GM15510 (cell line): ENCODE measurements around the gene HOXD1.

Source experiments
- POLR2A ChIP-seq: IDR thresholded peaks from 3 replicates; pipeline ENCODE4 v1.6.1; 2011; ENCODE audit warnings: borderline replicate concordance; ENCODE audit not compliant: insufficient read length; ENCODE audit errors: extremely low read depth

Gene HOXD1

DNA sequence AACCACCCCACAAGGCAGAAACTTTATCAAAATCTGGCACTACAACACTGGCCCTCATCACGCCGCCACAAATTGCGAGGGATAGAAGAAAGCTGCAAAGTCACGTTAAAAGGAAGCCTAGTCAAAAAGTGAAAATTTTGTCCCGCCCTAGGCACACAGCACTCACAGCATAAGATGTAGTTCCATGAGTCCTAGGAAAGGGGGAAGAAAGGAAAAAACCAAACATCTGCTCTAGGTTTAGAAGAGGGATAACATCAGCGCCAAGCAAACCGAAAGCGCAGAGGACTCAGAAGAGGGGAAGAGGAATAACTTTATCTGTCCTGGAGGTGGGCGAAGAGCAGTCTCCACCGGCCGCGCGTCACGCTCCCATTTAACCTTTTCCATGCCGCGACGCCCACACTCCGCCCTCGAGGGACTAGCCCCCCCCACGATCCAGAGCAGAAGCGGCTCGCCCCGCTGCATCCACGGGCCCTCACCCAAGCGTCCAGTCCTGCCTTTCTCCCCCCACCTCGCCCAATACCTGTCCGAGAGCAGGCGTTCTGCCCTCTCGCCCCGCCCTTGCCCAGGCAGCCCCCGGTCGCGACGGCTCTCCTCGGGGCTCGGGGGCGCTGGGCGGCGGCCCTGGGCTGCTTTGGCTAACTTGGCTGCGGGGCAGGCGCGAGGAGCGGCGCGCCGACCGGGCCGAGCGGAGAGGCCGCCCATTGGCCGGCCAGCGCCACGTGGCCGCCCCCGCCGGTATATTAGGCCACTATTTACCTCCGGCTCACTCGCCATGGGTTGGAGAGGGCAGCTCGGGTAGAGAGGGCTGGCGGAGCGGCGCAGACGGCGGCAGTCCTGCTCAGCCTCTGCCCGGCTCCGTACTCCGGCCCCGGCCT, at the start of gene HOXD1:
HOXD1 (plus strand) TSS at position 770 of the 875 bp plus-strand sequence. CDS start 134 bp downstream, outside the sequence.
- TF ChIP-seq POLR2A, result no peak

DNA sequence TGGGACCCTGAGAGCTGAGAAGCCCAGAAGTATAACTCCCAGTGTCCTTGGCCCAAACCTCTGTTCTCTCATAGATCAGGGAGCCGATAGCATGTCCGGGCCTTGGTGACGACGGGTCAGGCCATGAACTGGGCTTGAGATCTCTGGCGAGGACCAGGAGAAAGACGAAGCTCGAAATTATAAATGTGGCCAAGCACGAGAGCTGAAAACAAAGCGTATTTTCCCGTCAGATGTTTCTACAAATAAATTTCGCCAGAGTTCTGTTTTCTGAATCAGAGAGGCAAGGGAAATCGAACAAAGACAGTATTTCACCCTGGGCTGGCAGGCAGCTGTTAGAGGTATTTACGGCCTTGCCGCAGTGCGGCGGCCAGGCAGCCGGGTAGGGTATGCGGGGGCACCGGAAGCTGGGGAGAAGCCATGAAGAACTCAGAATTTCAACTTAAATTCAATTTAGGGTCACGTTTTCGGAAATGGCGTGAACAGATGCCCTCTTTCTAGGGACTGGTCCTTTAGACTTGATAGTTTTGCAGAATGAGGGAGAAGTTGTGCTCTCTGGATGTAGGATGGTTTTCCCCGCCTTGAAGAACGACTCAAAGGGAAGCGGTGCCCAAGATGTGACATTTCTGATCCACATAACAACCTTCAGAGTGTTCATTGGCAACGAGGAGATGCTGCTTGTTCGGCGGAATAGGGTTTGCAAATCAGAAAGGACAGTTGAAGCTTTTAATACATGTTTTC, 49.4 kb upstream of the HOXD1 start:
- no peak for TF ChIP-seq POLR2A

DNA sequence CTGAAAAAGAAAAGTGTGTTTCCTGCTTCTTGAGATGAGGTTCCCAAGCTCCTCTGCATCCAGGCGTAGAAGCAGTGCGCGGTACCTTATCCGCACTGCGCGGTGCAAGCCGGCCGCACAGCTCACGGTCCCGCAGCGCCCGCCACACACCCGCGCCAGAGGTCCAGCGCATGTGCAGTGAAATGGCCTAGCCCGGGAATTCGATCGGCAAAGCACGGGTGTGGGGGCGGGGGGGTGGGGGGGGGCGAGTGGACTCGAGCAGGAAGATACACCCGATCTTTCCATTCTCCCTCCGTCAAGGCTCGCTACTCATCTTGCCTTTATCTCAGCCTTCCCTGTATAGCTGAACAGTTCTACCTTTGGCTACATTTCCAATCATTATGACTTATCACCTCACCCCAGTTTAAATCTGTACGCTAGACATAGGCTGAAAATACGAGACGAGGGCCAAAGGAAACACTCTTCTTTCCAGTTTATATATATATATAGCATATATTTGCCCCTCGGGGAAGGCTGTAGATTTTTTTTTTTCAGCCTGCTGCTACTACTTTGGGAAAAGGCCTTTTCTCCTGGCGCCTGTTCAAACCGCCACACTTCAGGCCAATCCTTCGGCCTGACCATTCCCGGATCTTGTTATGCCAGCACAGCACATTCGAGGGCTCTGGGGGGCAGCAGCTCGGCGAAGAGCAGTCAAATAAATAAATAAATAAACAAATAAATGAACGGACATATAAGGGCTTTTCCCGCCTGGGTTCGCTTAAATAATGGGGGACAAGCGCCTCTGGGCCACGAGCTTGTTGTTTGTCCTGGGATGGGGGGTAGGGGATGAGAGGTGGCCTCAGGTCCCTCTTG, 48.6 kb upstream of the HOXD1 start:
- no peak for TF ChIP-seq POLR2A

DNA sequence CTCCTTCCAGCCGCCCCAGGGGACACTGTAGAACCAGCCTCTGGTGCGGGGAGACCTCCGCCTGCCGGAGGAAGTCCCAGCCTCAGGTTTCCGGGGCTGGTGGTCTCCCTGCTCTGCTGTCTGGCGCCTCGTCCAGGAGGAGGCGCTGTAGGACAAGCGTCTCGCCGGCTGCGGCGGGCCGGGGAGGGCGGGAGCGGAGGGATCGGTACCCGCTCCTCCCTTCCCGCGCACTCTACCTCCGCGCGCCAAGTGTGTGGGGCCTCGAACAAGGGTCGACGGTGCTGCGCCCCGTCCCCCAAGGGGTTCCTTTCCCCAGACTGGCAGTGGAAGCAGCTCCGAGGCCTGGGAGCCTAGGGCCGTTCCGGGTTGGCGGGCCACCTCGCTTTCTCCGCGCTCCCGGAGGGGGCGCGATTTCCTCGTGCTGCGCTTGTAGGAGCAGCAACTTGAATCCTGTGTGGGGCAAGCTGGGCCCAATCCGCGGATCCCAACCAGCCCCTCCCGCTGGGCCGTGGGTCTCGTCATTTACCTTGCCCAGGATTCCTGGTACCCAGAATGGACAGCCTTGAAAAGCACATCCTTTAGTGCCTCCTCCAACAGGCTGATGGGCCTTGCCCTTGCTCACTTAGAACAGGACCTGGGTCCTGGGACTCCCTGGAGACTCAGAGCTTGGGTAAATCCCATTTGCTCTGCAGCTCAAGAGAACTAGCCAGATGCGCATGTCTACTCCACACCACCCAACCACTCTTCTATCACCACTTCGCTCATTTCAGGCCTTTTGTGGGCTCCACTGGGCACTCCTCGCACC, 47.8 kb upstream of the HOXD1 start:
- TF ChIP-seq POLR2A, result no peak

GRCh38 chr2:176142281-176142680, 46.2 kb upstream of the HOXD1 start:
- no peak for TF ChIP-seq POLR2A

DNA sequence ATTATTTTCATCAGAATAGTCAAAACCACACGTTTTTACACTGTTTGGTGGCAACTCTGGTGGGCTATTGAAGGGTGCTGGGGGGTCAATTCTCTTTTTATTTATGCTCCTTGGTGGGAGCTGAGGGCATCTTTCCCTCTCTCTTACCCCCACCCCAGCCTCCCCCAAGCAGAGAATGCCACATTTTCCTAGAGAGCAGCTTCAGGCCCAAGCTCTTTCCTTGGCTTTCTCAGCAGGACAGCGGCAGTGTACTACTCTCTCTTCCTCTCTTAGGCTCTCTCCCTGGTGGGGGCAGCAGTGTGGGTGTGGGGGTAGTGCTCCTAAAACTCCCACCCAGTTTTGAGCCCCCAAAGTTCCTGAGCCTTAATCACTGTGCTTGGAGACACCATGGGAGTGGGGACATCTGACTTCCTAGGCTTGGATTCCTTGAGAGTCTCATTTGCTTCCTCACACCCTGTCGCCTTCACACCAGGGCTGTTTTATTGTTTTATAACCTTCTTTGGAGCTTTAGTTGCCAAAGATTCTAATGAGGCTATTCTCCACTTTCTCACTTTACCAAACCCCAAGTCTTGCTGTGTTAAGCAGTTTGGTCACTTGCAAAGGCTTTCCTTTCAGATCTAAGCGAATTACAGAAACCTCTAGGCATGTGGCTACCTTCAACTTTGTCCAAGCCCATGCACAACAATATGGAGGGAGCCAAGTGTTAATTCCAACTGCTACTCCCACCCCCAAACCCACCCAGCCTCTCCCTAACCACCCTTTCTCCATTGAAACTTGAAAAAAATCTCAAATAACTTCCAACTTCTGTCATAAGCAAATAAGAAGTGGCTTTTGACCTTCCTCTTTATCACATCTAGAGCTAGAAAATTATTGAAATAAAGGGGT, 43.1 kb upstream of the HOXD1 start:
- no peak for TF ChIP-seq POLR2A

DNA sequence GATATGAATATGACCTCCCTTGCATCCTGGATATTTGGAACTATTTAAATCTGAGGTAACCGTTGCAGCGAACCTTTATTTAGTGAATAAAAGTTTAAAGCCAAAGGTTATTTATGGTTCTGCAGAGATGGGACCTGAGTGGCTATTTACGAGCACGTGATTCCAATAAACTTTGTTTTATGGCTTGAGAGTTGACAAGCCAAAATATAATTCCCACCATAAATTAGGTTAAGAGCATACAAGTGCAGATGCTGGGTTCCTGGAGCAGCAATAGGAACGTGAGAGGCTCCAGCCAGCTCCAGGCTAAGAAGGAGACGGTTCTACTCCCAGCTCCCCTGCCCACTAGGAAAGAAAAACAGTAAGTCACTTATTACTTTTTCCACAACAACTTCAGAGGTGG, 42.4 kb upstream of the HOXD1 start:
- no peak for TF ChIP-seq POLR2A

DNA sequence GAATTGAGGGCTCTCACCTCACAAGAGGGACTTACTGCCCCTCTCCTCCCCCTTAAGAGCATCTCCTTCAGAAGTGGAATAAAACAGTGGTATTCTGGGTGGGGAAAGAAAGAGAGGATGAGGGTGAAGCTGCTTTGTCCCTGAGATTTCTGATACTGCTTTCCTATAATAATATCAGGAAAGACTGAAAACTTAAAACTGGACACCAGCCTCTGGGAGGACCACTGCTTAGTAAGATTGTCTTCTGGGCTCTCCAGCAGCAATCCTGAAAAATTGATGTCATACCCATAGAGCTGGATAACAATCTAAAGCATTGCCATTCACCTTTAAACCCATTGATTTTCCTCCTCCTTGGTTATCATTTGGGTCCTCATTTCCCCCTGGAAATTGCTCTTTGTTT, 41.8 kb upstream of the HOXD1 start:
- TF ChIP-seq POLR2A, result no peak

DNA sequence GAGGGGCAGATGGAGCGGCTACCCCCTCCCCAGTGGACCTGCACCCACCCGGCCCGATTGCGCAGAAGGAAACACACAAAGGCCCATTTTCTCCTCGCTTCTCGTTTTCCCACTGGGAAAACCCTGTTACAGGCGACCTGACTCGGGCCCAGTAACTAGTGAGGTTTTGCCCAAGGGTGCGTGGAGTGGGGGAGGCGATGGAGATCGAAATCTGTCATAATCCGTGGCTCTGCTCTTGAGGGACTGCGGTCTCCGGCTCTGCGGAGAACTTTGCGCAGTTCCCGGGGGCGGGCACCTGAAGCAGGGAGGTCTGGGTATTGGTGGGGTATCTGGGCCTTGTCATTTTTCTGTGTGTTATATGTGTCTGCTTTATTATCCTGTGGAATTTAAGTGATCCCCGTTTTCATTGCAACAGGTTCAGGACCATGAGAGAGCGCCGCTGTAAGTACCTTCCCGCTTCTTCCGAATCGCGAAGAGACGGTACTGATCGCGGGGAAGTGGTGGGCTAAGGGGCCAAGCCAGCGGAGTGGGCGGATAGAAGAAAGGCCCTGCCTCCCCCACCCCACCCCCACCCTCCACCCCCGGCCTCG, 41.2 kb upstream of the HOXD1 start:
- TF ChIP-seq POLR2A, result no peak

DNA sequence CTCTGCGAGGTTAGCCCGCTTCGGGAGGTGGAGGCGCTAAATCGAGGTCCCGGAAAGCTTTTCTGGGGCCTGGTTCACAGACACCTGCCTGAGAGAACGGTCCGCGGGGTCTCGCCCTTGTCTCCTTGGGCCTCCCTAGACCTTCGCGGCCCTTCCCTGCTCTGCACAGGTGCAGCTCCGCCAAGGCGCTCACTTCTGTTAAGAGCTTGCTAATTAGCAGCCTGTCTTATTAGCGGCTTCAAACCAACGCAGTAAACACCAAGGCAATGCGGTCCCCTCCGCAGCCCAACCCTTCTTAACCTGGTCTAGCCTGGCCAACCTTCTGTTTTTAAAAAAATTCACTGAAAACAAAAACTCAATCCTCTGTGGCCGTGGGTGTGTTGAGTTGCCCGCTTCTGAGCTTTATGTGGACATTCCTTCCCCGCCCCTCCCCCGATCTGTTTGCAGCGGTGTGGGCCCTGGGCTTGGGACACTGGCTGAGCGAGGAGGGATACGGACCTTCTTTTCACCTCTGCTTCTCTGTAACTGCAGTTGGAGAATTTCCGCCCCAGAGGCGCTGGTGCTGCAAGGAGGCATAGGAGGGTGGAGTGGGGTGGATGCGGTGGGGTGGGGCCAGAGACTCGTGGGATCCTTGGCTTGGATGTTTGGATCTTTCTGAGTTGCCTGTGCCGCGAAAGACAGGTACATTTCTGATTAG, 40.5 kb upstream of the HOXD1 start:
- no peak for TF ChIP-seq POLR2A

DNA sequence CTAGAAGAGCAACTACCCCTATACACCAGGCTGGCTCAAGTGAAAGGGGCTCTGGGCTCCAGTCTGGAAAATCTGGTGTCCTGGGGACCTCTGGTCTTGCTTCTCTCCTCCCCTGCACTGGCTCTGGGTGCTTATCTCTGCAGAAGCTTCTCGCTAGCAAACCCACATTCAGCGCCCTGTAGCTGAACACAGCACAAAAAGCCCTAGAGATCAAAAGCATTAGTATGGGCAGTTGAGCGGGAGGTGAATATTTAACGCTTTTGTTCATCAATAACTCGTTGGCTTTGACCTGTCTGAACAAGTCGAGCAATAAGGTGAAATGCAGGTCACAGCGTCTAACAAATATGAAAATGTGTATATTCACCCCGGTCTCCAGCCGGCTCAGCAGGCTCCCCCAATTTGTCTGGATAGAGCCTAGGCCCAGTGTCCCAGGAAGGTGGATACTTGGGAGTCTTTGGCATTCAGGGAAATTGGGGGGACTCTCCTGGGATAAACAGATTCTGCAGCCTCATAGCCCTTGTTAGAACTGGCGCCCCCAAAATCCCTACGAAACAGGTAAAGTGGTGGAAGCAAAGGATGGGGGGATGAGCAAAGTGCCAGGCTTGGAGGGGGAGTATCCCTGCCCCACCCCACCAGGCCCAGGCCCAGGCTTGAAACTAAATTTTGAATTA, 39.6 kb upstream of the HOXD1 start:
- TF ChIP-seq POLR2A, result no peak

GRCh38 chr2:176149481-176149938, 39.0 kb upstream of the HOXD1 start:
- no peak for TF ChIP-seq POLR2A
